ENCODE measurements around the gene VAMP5. TPM values are rescaled to one million over a fixed set of nuclear protein-coding genes. Genes with fewer than 3 reads are reported as not detected.

Gene VAMP5
- total and polyA plus RNA-seq, 10 of the 15 experiments (the other 5 are each of a cell fraction or from before 2014, with no cell fraction given) = 3.8 to 52.7 (median 24.1) TPM

- H3K9ac ChIP-seq (ENCODE audit: control insufficient read depth, insufficient read depth, low read length) = no peak overlapping the region
- H3K27ac ChIP-seq (ENCODE audit: control insufficient read depth, insufficient read depth) = no peak overlapping the region
- ChIA-PET CTCF (interaction anchor here (0.9 kb wide), 1 partner anchor 125 kb away, joined by 3 read pairs; no protein-coding TSS in a partner anchor), SMC1A (ENCODE audit: uncharacterized antibody, unreplicated experiment) (interaction anchor here (1.4 kb wide), 1 partner anchor 12 kb away, joined by 6 read pairs; no protein-coding TSS in a partner anchor), RAD21 (ENCODE audit: unreplicated experiment) (no interaction called here), POLR2A (no interaction called here)
- WGBS (ENCODE audit: insufficient coverage, insufficient replicate concordance, low lambda C conversion rate, missing lambda C conversion rate) = 88% methylated on average over 1 of the region's 1 CpG
- peaks cover 0 to 6% of the 10 kb centered on the region in 2 experiments; a peak in 2 of 4 replicates for H3K36me3 ChIP-seq (ENCODE audit: control insufficient read depth in 2 of 2, insufficient read depth in 2 of 2, low read length in 1 of 2)
- peaks cover 33% of the 10 kb centered on the region for H3K4me1 ChIP-seq (ENCODE audit: control insufficient read depth, insufficient read depth, low read length)
- H3K4me2 ChIP-seq (ENCODE audit: control insufficient read depth, insufficient read depth) = no peak overlapping the region
- H3K4me3 ChIP-seq = no peak overlapping the region
- BruUV-seq (replicated peaks) = no TSS peak
- ATAC-seq (no peak), DNase-seq (ENCODE audit: low read depth, low spot score) (no peak), FAIRE-seq (no peak)
- no peak for TF ChIP-seq IKZF1 (conservative IDR thresholded peaks at IDR 0.05)
- no peak for TF ChIP-seq NKRF (conservative IDR thresholded peaks at IDR 0.05)
- no peak for TF ChIP-seq TCF12 (IDR thresholded peaks at IDR 0.05; ENCODE audit: low read depth, low read length)
- peaks cover 26% of the 10 kb centered on the region for H3K79me2 ChIP-seq (ENCODE audit: control insufficient read depth, insufficient read depth, low read length)
- no peaks in the 10 kb centered on the region for H3K9me3 ChIP-seq (replicated peaks; ENCODE audit: control insufficient read depth, insufficient read depth, low read length)
- H3K27me3 ChIP-seq (replicated peaks in 1 of 2; ENCODE audit: control insufficient read depth in 2 of 2, insufficient read depth in 2 of 2, low read length in 1 of 2) = no peaks in the 10 kb centered on the region
- H4K20me1 ChIP-seq (ENCODE audit: control insufficient read depth, insufficient read depth) = no peaks in the 10 kb centered on the region
- in situ Hi-C loops (cut with MboI) = no loop called here
- intact Hi-C loops (cut with micrococcal nuclease; ENCODE audit: unreplicated experiment) = no loop called here
- no peak overlapping the region for H2AFZ ChIP-seq (ENCODE audit: control insufficient read depth, low read depth, low read length)
Observed at GRCh38 chr2:85582492-85582891, 1.7 kb upstream of the VAMP5 start.

GRCh38 chr2:85583667-85584353 is 421 bp upstream of the VAMP5 start:
- intact Hi-C loops (cut with micrococcal nuclease; ENCODE audit: unreplicated experiment) (no loop called here), in situ Hi-C loops (cut with MboI) (no loop called here)
- Histone ChIP-seq H2AFZ (ENCODE audit: control insufficient read depth, low read depth, low read length) (peak overlapping the region; percentile 64), H3K4me2 (ENCODE audit: control insufficient read depth, insufficient read depth) (peak overlapping the region; percentile 97), H3K4me1 (ENCODE audit: control insufficient read depth, insufficient read depth, low read length) (peaks cover 33% of the 10 kb centered on the region), H3K27me3 (replicated peaks in 1 of 2; ENCODE audit: control insufficient read depth in 2 of 2, insufficient read depth in 2 of 2, low read length in 1 of 2) (no peaks in the 10 kb centered on the region), H3K9me3 (replicated peaks; ENCODE audit: control insufficient read depth, insufficient read depth, low read length) (no peaks in the 10 kb centered on the region), H3K27ac (ENCODE audit: control insufficient read depth, insufficient read depth) (peak overlapping the region; percentile 64), H3K4me3 (peak overlapping the region; percentile 72; the same call in 1 of the 2 replicates), H3K79me2 (ENCODE audit: control insufficient read depth, insufficient read depth, low read length) (peaks cover 13% of the 10 kb centered on the region), H4K20me1 (ENCODE audit: control insufficient read depth, insufficient read depth) (no peaks in the 10 kb centered on the region), H3K9ac (ENCODE audit: control insufficient read depth, insufficient read depth, low read length) (peak overlapping the region; percentile 56), H3K36me3 (ENCODE audit: control insufficient read depth in 2 of 2, insufficient read depth in 2 of 2, low read length in 1 of 2) (peaks cover 0 to 6% of the 10 kb centered on the region in 2 experiments; a peak in 2 of 4 replicates)
- ChIA-PET CTCF (interaction anchor here (0.9 kb wide), 1 partner anchor 123 kb away, joined by 3 read pairs; no protein-coding TSS in a partner anchor), RAD21 (ENCODE audit: unreplicated experiment) (no interaction called here), SMC1A (ENCODE audit: uncharacterized antibody, unreplicated experiment) (interaction anchor here (1.3 to 1.4 kb wide), 2 partner anchors 12 to 14 kb away, joined by 6 read pairs; partner anchors contain the start of gene RNF181), POLR2A (interaction anchor here (1.3 kb wide), 1 partner anchor 12 kb away, joined by 9 read pairs; the partner anchor contains the start of gene RNF181)
- FAIRE-seq (no peak), DNase-seq (ENCODE audit: low read depth, low spot score) (no peak), ATAC-seq (no peak; the same call in 2 of the 3 replicates)
- 17% methylated on average over 10 of the region's 16 CpGs for WGBS (ENCODE audit: insufficient coverage, insufficient replicate concordance, low lambda C conversion rate, missing lambda C conversion rate)
- BruUV-seq (replicated peaks) = no TSS peak
- TF ChIP-seq CREM (IDR thresholded peaks at IDR 0.05; ENCODE audit: low read depth) (0 out of 2 replicates have a peak, but pooled peaks have one; percentile 37), IRF4 (IDR thresholded peaks at IDR 0.05; ENCODE audit: low read depth, low read length) (peak; percentile 69), ZBTB40 (IDR thresholded peaks at IDR 0.05; ENCODE audit: borderline replicate concordance) (no peak), NBN (IDR thresholded peaks at IDR 0.05) (no peak)

Data from GM12878 (cell line).